HL-60 (cell line): ENCODE data around the gene ZNF423.

Experiments
- DNase-seq, 2 experiments: peaks; one replicate each; pipeline ENCODE4 v3.0.0-alpha.2; 2010 to 2020; ENCODE audit warnings: low read depth in 1 of 2, low spot score in 1 of 2
- H3K27ac ChIP-seq: fragments of 250-450 bp; sonication (Bioruptor Pico); replicated peaks from 2 replicates; pipeline ENCODE4 v1.5.1; 2020; ENCODE audit warnings: mild to moderate bottlenecking, moderate library complexity
- H3K27me3 ChIP-seq: fragments of 250-450 bp; sonication (Bioruptor Pico); 2 replicates; pipeline ENCODE4 v1.5.1; 2021; ENCODE audit warnings: mild to moderate bottlenecking, moderate library complexity; ENCODE audit not compliant: insufficient read depth, poor library complexity, severe bottlenecking
- H3K4me3 ChIP-seq: replicated peaks from 2 replicates; pipeline ENCODE4 v1.5.1; 2011; ENCODE audit warnings: mild to moderate bottlenecking, control low read depth, low read length; ENCODE audit not compliant: insufficient read depth
- GABPA ChIP-seq: IDR thresholded peaks from 2 replicates; pipeline ENCODE4 v1.6.1; 2012; ENCODE audit warnings: low read depth
- POLR2AphosphoS5 ChIP-seq: IDR thresholded peaks from 2 replicates; pipeline ENCODE4 v1.6.1; 2012; ENCODE audit warnings: low read depth
- SPI1 ChIP-seq: IDR thresholded peaks from 2 replicates; pipeline ENCODE4 v1.6.1; 2012; ENCODE audit warnings: low read depth, mild to moderate bottlenecking, borderline replicate concordance
- TF ChIP-seq, protein P1 (sequence below): IDR thresholded peaks from one replicate; pipeline ENCODE4 v1.5.1; 2011; ENCODE audit warnings: low read length, control low read depth, inconsistent platforms; ENCODE audit not compliant: insufficient read depth
- TF ChIP-seq, protein P2 (sequence below): IDR thresholded peaks from 2 replicates; pipeline ENCODE4 v1.6.1; 2012; ENCODE audit warnings: low read depth; ENCODE audit not compliant: insufficient replicate concordance

The ZNF423 gene

DNA sequence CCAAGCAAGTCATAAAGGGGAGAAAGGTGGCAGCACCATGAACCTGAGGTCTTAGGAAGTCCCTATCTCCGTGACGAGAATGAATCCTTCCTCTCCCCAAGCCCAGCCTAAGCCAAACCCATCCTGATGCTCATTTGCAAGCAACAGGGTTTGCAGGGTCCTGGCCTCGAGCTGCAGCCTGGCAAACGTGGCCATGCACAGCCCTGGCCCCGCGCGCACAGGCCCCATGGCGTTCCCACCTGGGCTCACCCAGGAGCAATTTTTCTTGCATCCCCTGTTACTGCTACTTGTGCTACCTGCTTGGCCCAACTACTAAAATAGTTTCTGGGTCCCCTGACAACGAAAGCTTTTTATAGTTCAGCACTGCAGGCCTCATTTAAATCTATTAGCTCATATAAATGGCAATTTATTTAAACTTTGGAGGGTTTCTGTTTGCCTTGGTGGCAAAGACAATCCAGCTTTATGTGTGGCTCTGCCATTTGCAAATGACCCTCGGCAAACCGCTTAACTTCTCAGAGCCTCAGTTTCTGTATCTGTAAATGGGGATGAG, 340.8 kb downstream of the ZNF423 start:
- TF ChIP-seq, protein P1, sequence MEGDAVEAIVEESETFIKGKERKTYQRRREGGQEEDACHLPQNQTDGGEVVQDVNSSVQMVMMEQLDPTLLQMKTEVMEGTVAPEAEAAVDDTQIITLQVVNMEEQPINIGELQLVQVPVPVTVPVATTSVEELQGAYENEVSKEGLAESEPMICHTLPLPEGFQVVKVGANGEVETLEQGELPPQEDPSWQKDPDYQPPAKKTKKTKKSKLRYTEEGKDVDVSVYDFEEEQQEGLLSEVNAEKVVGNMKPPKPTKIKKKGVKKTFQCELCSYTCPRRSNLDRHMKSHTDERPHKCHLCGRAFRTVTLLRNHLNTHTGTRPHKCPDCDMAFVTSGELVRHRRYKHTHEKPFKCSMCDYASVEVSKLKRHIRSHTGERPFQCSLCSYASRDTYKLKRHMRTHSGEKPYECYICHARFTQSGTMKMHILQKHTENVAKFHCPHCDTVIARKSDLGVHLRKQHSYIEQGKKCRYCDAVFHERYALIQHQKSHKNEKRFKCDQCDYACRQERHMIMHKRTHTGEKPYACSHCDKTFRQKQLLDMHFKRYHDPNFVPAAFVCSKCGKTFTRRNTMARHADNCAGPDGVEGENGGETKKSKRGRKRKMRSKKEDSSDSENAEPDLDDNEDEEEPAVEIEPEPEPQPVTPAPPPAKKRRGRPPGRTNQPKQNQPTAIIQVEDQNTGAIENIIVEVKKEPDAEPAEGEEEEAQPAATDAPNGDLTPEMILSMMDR: no peak
- TF ChIP-seq SPI1 (no peak), GABPA (no peak), POLR2AphosphoS5 (no peak)
- TF ChIP-seq, protein P2, sequence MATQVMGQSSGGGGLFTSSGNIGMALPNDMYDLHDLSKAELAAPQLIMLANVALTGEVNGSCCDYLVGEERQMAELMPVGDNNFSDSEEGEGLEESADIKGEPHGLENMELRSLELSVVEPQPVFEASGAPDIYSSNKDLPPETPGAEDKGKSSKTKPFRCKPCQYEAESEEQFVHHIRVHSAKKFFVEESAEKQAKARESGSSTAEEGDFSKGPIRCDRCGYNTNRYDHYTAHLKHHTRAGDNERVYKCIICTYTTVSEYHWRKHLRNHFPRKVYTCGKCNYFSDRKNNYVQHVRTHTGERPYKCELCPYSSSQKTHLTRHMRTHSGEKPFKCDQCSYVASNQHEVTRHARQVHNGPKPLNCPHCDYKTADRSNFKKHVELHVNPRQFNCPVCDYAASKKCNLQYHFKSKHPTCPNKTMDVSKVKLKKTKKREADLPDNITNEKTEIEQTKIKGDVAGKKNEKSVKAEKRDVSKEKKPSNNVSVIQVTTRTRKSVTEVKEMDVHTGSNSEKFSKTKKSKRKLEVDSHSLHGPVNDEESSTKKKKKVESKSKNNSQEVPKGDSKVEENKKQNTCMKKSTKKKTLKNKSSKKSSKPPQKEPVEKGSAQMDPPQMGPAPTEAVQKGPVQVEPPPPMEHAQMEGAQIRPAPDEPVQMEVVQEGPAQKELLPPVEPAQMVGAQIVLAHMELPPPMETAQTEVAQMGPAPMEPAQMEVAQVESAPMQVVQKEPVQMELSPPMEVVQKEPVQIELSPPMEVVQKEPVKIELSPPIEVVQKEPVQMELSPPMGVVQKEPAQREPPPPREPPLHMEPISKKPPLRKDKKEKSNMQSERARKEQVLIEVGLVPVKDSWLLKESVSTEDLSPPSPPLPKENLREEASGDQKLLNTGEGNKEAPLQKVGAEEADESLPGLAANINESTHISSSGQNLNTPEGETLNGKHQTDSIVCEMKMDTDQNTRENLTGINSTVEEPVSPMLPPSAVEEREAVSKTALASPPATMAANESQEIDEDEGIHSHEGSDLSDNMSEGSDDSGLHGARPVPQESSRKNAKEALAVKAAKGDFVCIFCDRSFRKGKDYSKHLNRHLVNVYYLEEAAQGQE: no peak
- Histone ChIP-seq H3K27ac (no peak overlapping the region), H3K27me3 (no peaks in the 10 kb centered on the region), H3K4me3 (no peak overlapping the region)
- DNase-seq: no peak

DNA sequence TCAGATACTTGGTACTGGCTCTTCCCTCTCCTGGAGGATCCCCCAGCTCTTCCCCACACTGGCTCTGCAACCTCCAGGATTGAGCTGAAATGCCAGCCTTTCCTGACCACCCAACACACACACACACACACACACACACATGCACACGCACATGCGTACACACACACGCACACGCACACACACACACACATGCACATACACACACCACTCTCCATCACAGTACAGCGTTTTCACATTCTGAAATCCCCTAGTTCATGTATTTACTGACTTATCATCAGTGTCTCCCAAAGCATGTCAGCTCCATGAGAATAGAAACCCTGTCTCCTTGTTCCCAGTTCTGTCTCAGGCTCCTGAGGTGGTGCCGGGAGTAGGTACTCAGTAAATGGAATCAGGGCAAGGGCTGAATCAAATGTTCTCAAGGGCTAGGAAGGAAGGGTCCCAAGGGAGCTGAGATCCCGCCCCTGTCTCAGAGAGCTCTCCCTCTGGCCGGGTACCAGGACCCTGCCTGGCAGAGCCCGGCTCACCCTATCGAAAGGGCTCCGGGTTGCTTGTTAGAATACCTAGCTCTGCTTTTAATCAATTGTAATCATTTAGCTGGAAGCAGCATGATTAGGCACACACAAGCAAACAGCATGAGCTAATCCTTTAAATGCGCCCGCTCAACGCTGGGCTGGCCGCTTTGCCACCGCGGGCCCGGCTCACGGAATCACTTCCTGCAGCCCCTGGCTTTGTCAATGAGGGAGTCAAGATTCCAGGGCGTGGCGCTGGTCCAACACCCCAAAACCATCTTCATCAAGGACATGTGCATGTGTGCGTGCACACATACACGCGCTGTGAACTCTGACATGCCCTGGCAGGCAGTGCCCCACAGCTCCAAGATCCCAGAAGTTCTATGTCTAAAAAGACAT, 341.6 kb downstream of the ZNF423 start:
- Histone ChIP-seq H3K27me3 (no peaks in the 10 kb centered on the region), H3K27ac (no peak overlapping the region), H3K4me3 (no peak overlapping the region)
- no peak for DNase-seq
- TF ChIP-seq, protein P2: no peak
- no peak for TF ChIP-seq SPI1
- TF ChIP-seq, protein P1: no peak
- no peak for TF ChIP-seq GABPA
- TF ChIP-seq POLR2AphosphoS5: no peak

DNA sequence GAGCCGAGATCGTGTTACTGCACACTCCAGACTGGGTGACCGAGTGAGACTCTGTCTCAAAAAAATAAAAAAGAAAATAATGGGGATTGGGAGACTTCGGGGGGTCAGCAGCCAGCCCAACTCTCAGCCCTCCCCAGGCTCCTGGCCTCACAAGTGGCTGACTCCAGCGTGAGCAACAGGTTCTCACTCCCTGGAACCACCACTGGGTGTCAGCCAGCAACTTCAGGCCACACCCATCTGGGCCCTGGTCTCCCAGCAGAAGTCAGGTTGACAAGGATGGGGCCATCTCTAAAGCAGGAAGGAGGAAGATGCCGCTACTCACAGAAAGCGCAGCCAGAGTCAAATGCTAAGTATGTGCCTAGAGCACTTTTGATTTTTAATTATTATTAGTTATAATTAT, 342.9 kb downstream of the ZNF423 start:
- TF ChIP-seq SPI1 (no peak), POLR2AphosphoS5 (no peak), GABPA (no peak)
- TF ChIP-seq, protein P1: no peak
- TF ChIP-seq, protein P2: no peak
- H3K27ac ChIP-seq: no peak overlapping the region
- H3K27me3 ChIP-seq: no peaks in the 10 kb centered on the region
- peak in 1 of 2 experiments; percentile 2 for DNase-seq
- no peak overlapping the region for H3K4me3 ChIP-seq
